Fibroblast of skin of left quadriceps (primary cell): Measurements from ENCODE around the gene RNF40.
"Not testable (repeated sequence)": the region's sequence is repeated elsewhere in the genome, so short reads cannot be mapped to it uniquely, and the experiment has no call there.

ENCODE experiments used
- DNase-seq, 2 experiments: peaks; one replicate each; pipeline ENCODE4 v3.0.0-alpha.2; 2013; ENCODE audit warnings: low read depth in 2 of 2

RNF40 gene

GRCh38 chr16:30782486-30783279, 20.6 kb downstream of the RNF40 start:
- no peak for DNase-seq

- no peak for DNase-seq
Observed at GRCh38 chr16:30783280-30784109, 21.4 kb downstream of the RNF40 start.

- DNase-seq: no peak
Observed at GRCh38 chr16:30784215-30784614, 22.1 kb downstream of the RNF40 start.

GRCh38 chr16:30785126-30786106, 23.3 kb downstream of the RNF40 start:
- no peak for DNase-seq

- DNase-seq: no peak
Observed at GRCh38 chr16:30786115-30786935, 24.2 kb downstream of the RNF40 start.

GRCh38 chr16:30786936-30787612, 25.0 kb downstream of the RNF40 start, which contains the start of gene ZNF629:
TSS of gene ZNF629 (minus strand) at chr16:30787205. CDS start at chr16:30784482, 2,723 bp downstream.
- DNase-seq: no peak

GRCh38 chr16:30787613-30788378, 25.7 kb downstream of the RNF40 start:
- no peak for DNase-seq

- no peak for DNase-seq
Observed at GRCh38 chr16:30793508-30794069, 31.5 kb downstream of the RNF40 start.

- no peak for DNase-seq
Observed at GRCh38 chr16:30794634-30795033, 32.5 kb downstream of the RNF40 start.

DNA sequence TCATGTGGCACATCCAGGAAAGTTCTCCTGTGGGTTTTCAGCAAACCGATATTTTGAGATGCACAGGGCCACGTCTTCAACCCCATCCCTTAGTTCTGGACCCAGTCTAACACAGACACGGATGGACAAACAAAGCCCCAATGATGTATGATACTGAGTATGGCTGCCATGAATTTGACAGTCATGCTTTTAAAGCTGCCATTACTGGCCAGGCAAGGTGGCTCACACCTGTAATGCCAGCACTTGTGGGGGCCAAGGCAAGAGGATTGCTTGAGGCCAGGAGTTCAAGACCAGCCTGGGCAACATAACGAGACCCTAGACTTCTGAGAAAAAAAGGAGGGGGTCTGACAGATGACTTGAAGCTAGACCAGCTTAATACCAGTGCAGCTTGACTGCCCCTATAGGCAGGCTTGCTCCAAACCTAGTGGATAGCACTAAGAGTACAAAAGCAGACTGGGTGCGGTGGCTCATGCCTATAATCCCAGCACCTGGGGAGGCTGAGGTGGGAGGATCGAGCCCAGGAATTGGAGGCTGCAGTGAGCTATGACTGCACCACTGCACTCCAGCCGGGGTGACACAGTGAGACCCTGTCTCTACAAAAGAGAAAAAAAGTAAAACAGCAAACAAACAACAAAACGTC, 35.7 kb downstream of the RNF40 start:
- DNase-seq: no peak

DNA sequence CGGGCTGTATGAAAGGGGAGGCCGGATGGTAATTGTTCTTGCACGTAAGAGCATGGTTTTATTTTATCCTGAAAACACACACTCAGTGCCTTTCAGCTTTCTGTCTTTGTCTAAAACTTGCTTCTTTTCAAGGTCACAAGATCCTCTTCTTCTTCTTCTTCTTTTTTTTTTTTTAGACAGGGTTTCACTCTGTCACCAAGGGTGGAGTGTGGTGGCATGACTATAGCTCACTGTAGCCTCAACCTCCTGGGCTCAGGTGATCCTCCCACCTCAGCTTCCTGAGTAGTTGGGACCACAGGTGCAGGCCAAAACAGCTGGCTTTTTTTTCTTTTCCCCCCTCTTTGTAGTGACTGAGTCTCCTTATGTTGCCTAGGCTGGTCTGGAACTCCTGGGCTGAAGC, 40.8 kb downstream of the RNF40 start:
- DNase-seq: no peak

GRCh38 chr16:30805056-30805369, 42.9 kb downstream of the RNF40 start:
- no peak for DNase-seq

DNA sequence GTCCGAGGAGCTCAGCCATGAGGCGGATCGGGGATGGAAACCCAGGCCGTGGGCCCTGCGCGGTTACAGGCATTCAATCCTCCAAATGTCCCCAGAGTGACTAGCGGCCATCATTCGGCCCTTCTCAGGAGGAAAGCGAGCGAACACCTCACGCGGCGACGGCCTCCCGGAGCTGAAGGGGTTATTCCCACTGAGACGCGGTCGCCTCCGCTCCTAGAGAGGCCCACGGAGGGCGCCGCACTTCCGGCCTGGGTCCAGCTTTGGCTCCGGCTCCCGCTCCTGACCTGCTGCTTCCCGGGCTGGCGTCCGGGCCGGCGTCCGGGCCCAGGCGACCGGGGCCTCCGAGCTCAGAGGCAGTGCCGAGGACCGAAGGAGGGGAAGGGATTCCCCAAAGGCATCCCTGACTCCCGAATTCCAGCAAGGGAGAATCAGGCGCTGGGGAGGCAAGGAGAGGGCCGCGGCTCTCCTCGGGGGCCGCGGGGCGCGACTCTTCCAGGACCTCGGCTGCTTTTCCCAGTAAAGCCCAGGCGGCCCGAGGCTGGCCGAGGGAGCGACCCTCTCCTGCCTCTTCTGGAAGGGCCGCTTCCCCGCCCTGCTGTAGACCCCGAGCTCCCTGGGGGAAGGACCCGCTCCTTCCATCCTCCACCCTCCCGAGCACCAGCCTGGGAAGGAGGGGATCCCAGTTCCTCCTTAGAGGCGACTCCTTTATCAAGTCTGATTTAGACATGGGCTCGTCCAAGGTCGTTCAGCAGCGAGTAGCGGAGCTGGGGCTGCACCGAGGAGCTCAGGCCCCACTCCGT, 43.4 kb downstream of the RNF40 start:
- peak in 1 of 2 experiments; percentile 34 for DNase-seq

- no peak for DNase-seq
Observed at GRCh38 chr16:30808146-30808545, 46.0 kb downstream of the RNF40 start.

DNA sequence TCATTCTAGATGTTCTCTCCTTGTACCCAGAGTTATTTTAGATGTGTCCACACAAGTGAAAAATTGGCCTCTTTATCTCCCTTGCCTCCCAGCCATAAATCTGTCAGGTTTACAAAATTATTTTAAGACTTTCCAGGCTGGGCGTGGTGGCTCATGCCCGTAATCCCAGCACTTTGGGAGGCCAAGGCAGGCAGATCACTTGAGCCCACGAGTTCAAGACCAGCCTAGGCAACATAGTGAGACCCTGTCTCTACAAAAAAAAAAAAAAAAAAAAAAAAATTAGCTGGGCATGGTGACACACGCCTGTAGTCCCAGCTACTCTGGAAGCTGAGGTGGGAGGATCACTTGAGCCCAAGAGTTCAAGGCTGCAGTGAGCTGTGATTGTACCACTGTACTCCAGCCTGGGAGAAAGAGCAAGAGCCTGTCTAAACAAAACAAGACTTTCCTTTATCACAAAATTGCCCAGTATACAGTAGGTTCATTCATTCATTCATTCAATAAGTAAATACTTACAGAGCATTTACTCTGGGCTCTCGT, 46.8 kb downstream of the RNF40 start:
- DNase-seq: not testable (repeated sequence)

GRCh38 chr16:30809675-30810074, 47.6 kb downstream of the RNF40 start:
- DNase-seq: not testable (repeated sequence)

DNA sequence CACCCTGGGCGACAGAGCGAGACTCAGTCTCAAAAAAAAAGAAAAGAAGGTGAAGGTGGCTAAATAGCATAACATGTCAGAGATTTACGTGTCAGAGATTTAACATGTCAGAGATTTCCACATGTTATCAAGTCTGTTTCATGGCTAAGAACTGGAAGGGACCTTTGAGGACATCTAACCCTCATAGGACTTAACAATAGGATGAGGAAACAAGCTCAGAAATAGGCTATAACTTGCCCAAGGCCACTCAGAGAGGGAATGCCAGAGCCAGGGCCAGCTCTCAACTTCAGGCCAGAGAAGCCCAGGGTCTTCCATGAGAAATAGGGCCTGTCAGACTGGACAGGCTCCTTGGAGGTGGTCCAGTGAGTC, 51.7 kb downstream of the RNF40 start:
- no peak for DNase-seq

- no peak for DNase-seq
Observed at GRCh38 chr16:30816769-30817168, 54.6 kb downstream of the RNF40 start.
